Activated CD8-positive, alpha-beta T cell treated with anti-CD3 and anti-CD28 coated beads for 36 hours (primary cell): ENCODE measurements around the gene DTD1. TPM values are rescaled to one million over a fixed set of nuclear protein-coding genes. Genes with fewer than 3 reads are reported as not detected.

ENCODE experiments used
- ATAC-seq: fragments of 200-7000 bp; cut with Tn5 transposase; one replicate; pipeline ENCODE4 v1.10.0; 2021; ENCODE audit warnings: mild to moderate bottlenecking, moderate library complexity
- CTCF ChIA-PET: fragments of 350-600 bp; sonication (Branson Sonifier 250); formaldehyde crosslinking; loops from one replicate; lab custom pipeline; 2021; ENCODE audit warnings: antibody characterized with exemption; lab: Charles Lee
- POLR2A ChIA-PET: fragments of 350-600 bp; sonication (Branson Sonifier 250); formaldehyde crosslinking; loops from one replicate; lab custom pipeline; 2021; ENCODE audit warnings: antibody characterized with exemption; lab: Charles Lee
- DNase-seq: peaks from one replicate; pipeline ENCODE4 v3.0.0-alpha.2; 2020
- H3K27ac Mint-ChIP-seq: one replicate; pipeline ENCODE4 v1.8.0; 2021; ENCODE audit warnings: mild to moderate bottlenecking, mixed read lengths
- H3K27me3 Mint-ChIP-seq: one replicate; pipeline ENCODE4 v1.8.0; 2021; ENCODE audit warnings: mixed read lengths
- H3K36me3 Mint-ChIP-seq: one replicate; pipeline ENCODE4 v1.8.0; 2021; ENCODE audit warnings: low read depth, mixed read lengths
- H3K4me1 Mint-ChIP-seq: one replicate; pipeline ENCODE4 v1.8.0; 2021; ENCODE audit warnings: low read depth, mixed read lengths
- H3K4me3 Mint-ChIP-seq: one replicate; pipeline ENCODE4 v1.8.0; 2021; ENCODE audit warnings: mild to moderate bottlenecking, moderate library complexity, mixed read lengths
- H3K9me3 Mint-ChIP-seq: one replicate; pipeline ENCODE4 v1.8.0; 2021; ENCODE audit warnings: mixed read lengths
- CTCF ChIP-seq: fragments of 200-600 bp; IDR thresholded peaks from one replicate; pipeline ENCODE4 v1.8.0; 2022; ENCODE audit warnings: antibody characterized with exemption, mild to moderate bottlenecking
- intact Hi-C: fragments of 100-400 bp; cut with micrococcal nuclease; formaldehyde crosslinking; loops from one replicate; pipeline ENCODE4 v1.10.0; 2022
- total RNA-seq, 2 experiments: library from RNA; stranded (reverse); gene quantifications; one replicate each; pipeline ENCODE4 v1.2.3, GENCODE V29; 2021

DTD1 gene
- total RNA-seq, 2 experiments from 2014 or later = 52.3 to 53.5 TPM

- Mint-ChIP-seq H3K4me3 (no peak overlapping the region), H3K36me3 (peaks cover 19% of the 10 kb centered on the region), H3K9me3 (no peaks in the 10 kb centered on the region), H3K27me3 (no peaks in the 10 kb centered on the region), H3K4me1 (no peaks in the 10 kb centered on the region), H3K27ac (no peak overlapping the region)
- POLR2A ChIA-PET = interaction anchor here (0.7 to 1.4 kb wide), 2 partner anchors 12 to 160 kb away, joined by 3 read pairs; no protein-coding TSS in a partner anchor
- ATAC-seq (no peak), DNase-seq (no peak)
- no peak for TF ChIP-seq CTCF
- CTCF ChIA-PET = interaction anchor here (1.3 kb wide), 1 partner anchor 39 kb away, joined by 3 read pairs; no protein-coding TSS in a partner anchor
- intact Hi-C loops = no loop called here
Measured at GRCh38 chr20:18634501-18634900, 46.6 kb downstream of the DTD1 start.

- ATAC-seq = no peak
- Mint-ChIP-seq H3K4me1 (peaks cover 2% of the 10 kb centered on the region), H3K36me3 (peaks cover 16% of the 10 kb centered on the region), H3K4me3 (no peak overlapping the region), H3K27me3 (no peaks in the 10 kb centered on the region), H3K27ac (no peak overlapping the region), H3K9me3 (no peaks in the 10 kb centered on the region)
- TF ChIP-seq CTCF = no peak
- CTCF ChIA-PET = interaction anchor here (0.9 kb wide), 1 partner anchor 421 kb away, joined by 3 read pairs; no protein-coding TSS in a partner anchor
- POLR2A ChIA-PET = interaction anchor here (0.5 to 1.4 kb wide), 2 partner anchors 159 to 231 kb away, joined by 3 read pairs; no protein-coding TSS in a partner anchor
- intact Hi-C loops = no loop called here
- no peak for DNase-seq
Measured at GRCh38 chr20:18635380-18635779, 47.5 kb downstream of the DTD1 start.

DNA sequence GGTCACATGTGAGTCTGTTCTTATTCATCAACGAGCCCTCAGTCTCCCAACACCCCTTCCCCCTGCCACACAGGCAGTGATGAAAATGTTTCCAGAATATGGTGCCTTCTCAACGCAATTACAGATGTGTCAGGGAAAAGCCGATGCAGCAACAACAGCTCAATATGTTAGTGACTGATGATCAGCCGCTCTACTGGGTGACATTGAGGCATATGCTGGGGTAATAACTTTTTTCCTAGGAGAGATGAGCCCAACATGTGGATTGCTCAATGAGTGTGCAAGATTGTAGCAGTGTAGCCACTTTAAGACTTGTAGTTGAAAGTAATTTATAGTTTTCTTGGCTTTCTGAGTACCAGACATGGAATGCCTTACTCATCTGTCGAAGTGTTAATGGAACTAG is 49.4 kb downstream of the DTD1 start:
- no peak for TF ChIP-seq CTCF
- Mint-ChIP-seq H3K4me1 (peaks cover 2% of the 10 kb centered on the region), H3K27ac (no peak overlapping the region), H3K4me3 (no peak overlapping the region), H3K36me3 (peaks cover 15% of the 10 kb centered on the region), H3K9me3 (no peaks in the 10 kb centered on the region), H3K27me3 (no peaks in the 10 kb centered on the region)
- ATAC-seq (no peak), DNase-seq (no peak)
- intact Hi-C loops = no loop called here
- ChIA-PET CTCF (no interaction called here), POLR2A (no interaction called here)

DNA sequence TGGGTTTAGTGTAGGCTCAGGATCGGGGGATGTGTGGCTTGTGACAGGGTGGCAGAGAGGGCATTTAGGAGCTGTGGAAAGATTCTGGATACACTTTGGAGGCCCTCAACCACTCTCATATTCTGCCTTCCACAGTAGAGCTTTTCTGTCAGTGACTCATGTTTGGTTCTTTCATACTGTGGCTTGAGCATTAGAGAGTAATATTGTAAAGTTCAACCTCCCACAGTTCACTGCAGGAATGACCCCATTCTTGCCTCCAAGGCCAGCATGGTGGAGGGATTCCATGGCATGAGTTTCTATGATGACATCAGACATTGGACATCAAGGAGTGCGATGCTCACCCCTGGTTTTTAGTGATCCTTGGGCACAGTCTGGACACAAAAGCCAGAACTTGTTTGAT is 50.9 kb downstream of the DTD1 start:
- Mint-ChIP-seq H3K4me1 (peaks cover 2% of the 10 kb centered on the region), H3K36me3 (peaks cover 13% of the 10 kb centered on the region), H3K4me3 (no peak overlapping the region), H3K27me3 (no peaks in the 10 kb centered on the region), H3K9me3 (no peaks in the 10 kb centered on the region), H3K27ac (no peak overlapping the region)
- no peak for ATAC-seq
- TF ChIP-seq CTCF = no peak
- ChIA-PET POLR2A (no interaction called here), CTCF (interaction anchor here (1.2 kb wide), 1 partner anchor 12 kb away, joined by 3 read pairs; no protein-coding TSS in a partner anchor)
- no peak for DNase-seq
- intact Hi-C loops = no loop called here

DNA sequence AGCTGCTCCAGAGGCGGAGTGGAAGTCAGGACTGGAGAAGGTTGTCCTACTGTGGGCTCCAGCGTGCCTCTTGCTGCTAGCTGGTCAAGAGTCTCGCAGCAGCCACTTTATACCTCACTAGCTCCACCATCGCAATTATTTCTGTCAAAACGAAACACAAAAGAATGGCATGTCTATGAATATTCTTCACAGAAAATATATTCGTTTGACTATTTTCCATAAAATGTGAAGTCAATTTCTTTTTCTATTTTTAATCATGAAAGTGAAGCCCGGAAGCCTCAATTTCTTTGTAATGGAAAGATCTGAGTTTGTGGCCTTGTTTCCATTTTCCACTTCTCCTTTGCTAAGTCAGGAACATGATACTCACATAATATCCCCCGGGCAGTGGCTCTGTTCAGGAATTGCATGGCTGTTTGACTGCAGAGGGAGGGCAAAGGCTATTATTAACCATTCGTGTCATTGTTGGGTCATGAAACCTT is 51.7 kb downstream of the DTD1 start:
- H3K4me1 Mint-ChIP-seq = peaks cover 2% of the 10 kb centered on the region
- ChIA-PET CTCF (no interaction called here), POLR2A (interaction anchor here (0.6 kb wide), 1 partner anchor 446 kb away, joined by 3 read pairs; no protein-coding TSS in a partner anchor)
- intact Hi-C loops = no loop called here
- H3K27me3 Mint-ChIP-seq = no peaks in the 10 kb centered on the region
- ATAC-seq (no peak), DNase-seq (no peak)
- no peak overlapping the region for H3K27ac Mint-ChIP-seq
- peaks cover 13% of the 10 kb centered on the region for H3K36me3 Mint-ChIP-seq
- TF ChIP-seq CTCF = no peak
- H3K9me3 Mint-ChIP-seq = no peaks in the 10 kb centered on the region
- no peak overlapping the region for H3K4me3 Mint-ChIP-seq
